NCI-H460 (cell line): ENCODE results near the gene UBE2E1. TPM values are rescaled to one million over a fixed set of nuclear protein-coding genes. Genes with fewer than 3 reads are reported as not detected.

ENCODE experiments used
- DNase-seq: peaks from one replicate; pipeline ENCODE4 v3.0.0-alpha.2; 2016; ENCODE audit warnings: low read depth; ENCODE audit errors: extremely low read depth
- total RNA-seq: library from RNA; depleted of rRNA; stranded (reverse); fragments of >200 nt; shearing (Covaris generic); gene quantifications from 2 replicates; pipeline ENCODE4 v1.2.3, GENCODE V29; 2014

UBE2E1 gene
- total RNA-seq, 1 experiment from 2014 or later: 77.1 TPM

DNA sequence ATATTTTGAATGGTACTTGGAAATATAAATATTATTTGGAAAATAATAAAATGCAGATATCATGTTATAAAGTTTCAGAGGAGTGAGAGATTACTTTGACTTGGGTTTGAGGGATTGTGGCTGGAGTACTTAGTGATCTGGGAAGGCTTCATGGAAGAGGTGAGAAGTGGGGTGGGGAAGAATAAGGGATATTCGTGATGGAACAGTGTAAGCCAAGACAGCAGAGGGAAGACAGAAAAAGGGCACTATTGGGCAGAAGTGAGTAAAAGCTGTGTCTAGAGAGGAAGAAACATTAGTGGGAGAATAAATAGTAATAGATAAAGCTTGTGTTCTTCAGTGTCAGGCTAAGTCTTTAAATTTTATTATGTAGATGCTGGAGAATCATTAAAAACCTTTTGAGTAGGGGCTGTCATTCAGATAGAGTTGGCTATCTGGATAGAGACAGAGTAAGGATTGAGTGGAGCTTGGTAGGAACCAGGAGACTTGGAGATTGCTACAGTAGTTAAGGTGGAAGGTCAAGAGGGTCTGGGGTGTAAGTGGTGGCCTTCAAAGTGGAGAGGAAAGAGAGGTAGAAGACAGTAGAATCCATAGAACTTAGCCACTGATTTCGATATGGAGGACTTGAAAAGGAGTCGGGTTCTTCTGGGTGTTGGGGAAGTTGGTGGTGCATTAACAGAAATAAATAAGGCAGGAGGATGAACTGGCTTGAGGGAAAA is 11.9 kb downstream of the UBE2E1 start:
- DNase-seq: no peak

DNA sequence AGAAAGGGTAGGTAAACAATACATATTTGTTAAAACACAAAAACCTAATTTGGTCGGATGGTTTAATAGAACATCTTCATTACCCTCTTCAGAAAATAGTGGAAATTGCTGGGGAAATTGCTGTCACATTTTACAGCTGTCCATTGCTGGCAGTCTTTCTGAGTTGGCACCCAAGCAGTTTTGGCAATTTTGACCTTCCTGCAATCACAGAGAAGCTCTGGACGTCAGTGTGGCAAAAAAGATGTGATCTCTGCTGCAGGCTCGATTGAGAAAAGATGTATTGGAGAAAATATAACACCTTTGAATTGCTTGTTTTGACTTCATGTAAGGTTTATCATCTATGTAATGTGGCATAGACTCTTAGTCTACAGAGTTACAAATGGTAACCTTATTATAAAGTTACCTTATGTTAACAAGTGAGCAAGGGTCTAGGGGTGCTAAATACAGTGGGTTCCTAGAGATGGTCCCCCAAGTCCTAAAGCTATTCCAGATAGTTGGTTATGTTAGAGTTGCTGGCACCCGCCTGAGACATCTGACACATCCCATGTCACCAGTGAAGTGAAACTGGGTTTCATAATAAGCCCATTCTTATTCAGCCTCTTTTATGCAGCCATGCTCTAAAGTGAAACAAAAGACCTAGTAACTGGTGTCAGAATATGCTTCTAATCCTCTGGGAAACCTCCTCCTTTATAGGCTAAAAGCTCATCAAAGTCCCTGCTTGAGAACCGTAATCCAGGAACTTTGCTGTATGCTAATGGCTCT is 14.0 kb downstream of the UBE2E1 start:
- DNase-seq: no peak

DNA sequence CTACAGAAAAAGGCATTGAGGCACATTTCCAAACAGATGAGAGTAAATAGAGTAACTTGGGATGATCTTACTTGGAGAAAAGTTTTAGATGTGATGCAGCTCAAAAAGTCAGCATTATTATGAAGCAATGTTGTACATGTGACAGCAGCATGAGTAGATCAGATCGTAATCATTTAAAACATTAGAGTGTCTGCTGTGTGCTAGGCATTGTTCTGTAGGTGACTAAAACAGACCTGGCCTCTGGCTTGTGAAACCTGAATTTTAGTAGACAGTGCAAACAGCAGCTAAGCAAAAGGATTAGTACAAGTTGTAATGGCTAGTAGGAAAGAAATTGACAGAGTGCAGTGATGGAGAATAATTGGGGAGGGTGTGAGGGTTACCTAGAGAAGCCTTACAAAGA is 15.1 kb downstream of the UBE2E1 start:
- no peak for DNase-seq

DNA sequence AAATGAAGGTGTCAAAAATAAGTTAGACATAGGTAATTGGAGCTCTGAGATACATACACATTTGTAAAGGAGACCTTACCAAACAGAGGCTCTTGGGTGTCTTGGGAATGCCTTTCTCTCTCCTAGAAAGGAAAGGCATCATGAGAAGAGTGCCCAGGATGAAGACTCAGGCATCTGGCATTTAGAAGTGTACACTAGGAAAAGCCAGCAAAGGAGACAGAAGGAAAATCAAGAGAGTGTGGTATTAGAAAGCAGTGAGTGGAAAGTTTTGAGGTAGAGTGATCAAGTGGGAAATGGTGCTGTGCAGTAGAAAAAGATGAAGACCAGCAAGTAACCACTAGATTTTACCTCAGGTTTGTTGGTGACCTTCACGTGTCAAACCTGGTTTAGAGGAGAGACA is 16.1 kb downstream of the UBE2E1 start:
- no peak for DNase-seq

DNA sequence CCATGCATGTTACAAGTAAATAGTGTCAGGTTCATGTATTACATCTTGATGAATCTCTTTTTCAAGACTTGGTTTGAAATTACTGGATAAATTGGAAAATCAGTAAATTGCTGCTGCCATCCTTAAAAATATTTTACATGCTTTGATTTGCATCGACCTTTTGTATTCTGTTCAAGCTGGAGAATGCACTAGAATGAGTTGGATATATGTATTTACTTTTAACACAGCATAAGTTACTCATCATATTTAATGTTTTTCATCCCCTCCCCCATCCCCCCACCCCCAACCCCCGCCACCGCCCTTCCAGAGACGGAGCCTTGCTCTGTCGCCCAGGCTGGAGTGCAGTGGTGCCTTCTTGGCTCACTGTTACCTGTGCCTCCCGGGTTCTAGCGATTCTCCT is 16.8 kb downstream of the UBE2E1 start:
- DNase-seq: no peak

DNA sequence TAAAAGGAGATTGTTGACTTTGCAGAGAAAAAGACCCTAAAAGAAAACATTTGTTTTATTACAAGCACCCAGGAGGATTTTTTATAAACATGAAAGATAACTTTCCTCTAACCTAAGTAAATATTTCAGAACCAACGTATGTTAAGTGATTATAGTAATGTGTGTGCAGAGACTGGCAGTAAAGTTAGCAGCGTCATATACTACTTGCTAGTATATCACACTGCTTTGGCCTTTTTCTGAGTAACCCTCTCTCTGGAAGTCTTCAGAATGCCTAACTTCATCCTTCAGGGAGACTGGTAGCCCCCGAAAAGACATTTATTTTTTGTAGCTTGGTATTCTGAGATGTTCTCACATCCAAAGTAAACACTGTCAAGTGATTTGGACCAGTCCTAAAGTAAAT is 17.9 kb downstream of the UBE2E1 start:
- DNase-seq: no peak

DNA sequence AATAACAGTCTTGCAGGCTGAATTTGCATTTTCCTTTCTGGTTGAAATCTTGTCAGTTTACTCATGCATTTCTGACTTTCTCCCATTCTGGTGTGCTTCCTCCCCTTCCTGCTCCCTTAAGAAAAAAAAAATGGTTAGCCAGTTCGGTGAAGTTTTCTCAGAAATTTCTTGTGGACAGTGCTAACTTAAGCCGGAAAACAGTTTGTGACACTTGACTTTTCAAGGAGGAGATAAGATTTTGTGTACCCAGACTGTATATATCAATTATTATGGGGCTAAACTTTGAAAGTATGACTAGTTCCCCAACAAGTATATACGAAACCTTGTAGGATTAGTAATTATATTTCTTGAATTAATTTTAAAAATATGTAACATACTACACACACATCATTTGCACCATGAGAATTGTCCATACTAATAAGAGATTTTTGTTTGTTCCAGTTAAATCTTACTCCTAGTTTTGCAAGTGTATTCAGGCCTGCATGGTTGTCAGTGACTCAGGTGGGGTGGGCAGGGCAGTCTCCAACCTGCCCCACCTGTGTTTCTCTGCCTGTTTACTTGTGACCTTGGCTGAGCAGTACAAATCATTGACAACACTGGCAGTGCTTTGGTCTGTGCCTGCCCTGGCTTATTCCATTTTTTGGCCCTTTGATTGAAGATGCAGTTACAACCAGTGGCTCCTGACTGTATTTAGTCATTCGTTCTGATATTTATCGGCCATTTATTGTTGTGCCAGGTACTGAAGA is 19.1 kb downstream of the UBE2E1 start:
- DNase-seq: no peak

DNA sequence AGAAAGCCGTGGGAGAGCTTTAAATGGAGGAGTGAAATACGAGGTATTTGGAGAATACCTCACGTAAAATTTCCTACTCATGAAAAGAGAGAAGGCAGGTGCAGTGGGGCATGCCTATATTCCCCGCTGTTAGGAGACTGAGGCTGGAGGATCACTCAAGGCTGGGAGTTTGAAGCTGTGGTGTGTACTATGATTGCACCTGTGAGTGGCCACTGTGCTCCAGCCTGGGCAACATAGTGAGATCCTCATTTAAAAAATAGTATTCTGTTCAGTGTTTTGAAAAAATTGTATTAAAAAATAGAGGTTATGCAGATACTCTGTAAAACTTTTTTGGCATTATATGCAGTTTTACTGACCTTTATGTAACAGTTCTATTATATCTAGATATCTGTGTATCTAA is 20.0 kb downstream of the UBE2E1 start:
- no peak for DNase-seq

DNA sequence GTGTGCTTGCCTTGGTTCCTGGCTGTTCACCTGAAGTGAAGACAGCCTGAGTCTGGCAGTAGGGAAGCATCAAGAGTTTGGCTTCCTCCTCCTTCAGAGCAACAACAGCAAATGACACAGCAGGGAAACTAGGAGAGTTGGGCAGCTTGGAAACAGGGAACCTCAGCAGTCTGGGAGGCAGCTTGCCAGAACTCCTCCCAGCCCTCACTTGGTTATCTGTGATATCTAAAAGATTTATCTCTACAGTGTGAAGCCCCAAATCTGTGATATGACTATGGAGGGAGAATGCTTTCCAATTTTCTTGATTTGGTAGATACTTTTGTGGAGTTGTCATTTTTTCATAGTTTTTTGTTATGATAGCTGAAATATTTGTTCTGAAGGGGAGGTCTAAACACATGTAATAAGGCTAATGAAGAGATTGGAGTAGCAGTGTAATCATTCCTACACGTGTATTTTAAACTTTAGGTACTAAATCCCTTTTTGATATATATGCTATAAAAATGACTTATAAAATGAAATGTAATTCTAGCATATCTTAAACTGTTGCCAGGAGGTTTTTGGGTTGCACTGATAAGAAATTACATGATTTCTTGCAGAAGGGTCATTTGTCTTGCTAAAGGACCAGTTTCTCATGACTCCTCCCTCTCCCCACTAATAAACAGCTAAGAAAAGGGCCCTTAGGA is 20.8 kb downstream of the UBE2E1 start:
- no peak for DNase-seq

DNA sequence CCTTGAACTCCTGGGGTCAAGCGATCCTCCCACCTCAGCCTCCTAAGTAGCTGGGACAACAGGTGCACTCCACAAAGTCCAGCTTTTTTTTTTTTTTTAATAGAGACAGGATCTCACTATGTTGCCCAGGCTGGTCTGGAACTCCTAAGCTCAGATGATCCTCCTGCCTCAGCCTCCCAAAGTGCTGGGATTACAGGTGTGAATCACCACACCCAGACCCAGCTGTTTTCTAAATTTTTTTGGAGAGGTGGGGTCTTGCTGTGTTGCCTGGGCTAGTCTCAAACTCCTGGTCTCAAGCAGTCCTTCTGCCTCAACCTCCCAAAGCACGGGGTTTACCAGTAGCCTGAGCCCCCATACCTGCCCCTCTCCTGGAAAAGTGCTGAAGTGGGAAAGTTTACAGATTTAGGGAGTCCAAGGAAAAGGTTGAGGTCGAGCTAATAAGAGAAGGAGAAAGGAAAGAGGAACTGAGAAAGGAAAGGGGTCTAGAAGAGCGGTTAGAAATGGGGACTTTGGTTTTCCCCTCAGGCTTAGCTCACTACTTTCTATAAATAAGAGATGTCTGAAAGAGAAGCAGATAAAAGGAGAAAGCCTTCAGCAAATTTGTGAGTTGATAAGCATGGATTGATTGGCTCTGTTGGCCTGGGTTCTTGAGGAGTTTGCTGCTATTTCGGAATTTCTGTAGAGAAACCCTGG is 23.6 kb downstream of the UBE2E1 start:
- DNase-seq: no peak

DNA sequence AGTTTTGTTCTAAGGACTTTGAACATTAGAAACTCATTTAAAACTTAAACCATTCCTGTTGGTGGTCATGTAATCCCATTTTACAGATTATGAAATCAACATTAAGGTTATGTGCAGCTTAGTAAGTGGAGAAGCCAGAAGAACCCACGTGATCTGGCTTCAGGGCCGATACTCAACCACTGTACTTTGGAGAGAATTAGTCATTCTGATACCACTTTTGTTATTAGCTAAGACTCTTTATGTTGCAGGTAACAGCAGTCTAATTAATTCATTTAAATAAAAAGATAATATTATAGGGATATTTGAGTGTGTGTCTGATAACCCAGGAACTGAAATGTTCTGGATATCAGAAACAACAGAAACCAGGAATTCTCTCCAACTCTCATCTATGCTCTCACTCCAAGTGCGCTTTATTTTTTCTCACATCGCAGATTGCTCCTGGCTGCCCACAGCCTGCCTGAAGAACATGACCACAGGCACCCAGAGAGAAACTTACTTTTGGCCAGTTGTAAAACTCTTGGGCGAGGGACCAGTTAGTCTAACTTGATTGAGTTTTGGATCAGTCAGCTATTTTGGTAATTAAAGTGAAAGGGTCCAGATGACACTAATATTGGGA is 25.2 kb downstream of the UBE2E1 start:
- no peak for DNase-seq

DNA sequence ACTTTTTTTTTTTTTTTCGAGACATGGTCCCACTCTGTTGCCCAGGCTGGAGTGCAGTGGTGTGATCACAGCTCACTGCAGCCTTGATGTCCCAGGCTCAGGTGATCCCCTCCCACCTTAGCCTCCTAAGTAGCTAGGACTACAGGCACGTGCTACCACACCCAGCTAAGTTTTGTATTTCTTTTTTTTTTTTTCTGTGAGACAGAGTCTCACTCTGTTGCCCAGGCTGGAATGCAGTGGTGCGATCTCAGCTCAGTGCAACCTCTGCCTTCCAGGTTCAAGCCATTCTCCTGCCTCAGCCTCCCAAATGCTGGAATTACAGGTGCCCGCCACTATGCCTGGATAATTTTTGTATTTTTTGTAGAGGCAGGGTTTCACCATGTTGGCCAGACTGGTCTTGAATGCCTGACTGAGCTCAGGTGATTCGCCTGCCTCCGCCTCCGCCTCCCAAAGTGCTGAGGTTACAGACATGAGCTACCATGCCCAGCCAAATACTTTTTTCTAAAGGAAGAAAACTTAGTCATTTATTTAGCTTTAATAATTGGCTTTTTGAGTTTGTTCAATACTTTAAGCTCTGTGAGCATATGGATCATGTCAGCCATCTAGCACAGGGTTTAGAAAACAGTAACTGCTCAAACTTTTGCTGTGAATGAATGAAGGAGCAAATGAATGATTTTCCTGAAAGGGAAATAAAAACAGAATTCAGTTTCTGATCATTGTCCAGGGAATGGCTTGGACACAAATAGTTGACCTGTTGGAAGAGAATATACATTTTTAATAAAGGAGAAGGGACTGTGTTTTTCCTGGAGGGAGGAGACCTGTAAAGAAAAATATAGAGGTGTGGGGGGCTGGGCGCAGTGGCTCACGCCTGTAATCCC is 26.0 kb downstream of the UBE2E1 start:
- DNase-seq: no peak

DNA sequence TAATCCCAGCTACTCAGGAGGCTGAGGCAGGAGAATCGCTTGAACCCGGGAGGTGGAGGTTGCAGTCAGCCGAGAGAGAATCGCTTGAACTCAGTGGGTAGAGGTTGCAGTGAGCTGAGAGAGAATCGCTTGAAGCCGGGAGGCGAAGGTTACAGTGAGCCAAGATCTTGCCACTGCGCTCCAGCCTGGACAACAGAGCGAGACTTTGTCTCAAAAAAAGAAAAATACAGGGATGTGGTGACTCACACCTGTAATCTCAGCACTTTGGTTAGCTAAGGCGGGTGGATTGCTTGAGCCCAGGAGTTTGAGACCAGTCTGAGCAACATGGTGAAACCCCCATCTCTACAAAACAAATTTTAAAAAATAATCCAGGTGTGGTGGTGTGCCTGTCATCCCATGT is 26.8 kb downstream of the UBE2E1 start:
- DNase-seq: no peak

DNA sequence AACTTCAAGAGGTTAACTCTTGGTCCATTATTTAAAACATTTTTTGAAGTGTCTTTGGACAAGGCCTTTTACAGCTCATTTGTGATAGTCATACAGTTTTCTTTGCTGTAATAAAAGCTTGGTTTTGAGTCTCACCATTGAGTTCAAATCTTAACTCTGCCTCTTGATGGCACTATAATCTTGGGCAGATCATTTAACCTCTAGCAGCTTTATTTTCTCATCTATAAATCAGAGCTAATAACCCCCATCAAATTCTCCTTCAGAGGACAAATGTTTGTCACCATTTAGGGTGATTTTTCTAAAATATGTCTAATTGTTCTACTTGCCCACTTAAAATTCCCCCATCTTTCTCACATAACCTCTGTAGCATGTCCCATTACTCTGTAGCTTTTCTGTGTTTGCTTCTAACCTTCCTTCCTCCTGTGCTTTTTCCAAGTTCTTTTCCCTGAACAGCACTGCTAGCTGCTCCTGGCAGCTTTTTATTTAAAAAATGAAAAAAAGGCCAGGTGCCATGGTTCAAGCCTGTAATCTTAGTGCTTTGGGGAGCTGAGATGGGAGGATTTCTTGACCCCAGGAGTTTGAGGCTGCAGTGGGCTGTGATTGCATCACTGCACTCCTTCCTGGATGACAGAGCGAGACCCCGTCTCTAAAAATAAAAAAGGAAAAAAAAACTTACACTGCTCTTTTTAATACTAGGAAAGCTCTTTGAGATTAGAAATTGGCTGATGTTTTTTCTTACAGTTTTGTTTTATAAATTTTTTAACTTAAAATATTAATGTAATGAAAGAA is 28.5 kb downstream of the UBE2E1 start:
- DNase-seq: no peak

DNA sequence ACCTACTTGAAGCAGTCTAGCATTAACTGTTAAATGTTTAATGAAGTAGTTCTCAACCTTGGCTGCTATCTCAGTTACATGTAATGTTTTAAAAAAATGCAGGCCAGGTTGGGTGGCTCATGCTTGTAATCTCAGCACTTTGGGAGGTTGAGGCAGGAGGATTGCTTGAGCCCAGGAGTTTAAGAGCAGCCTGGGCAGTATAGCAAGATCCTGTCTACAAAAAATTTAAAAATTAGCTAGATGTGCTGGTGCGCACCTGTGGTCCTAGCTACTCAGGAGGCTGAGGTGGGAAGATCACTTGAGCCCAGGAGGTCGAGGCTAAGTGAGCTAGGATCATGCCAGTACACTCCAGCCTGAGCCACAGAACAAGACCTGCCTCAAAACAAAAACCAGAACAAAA is 29.3 kb downstream of the UBE2E1 start:
- no peak for DNase-seq

DNA sequence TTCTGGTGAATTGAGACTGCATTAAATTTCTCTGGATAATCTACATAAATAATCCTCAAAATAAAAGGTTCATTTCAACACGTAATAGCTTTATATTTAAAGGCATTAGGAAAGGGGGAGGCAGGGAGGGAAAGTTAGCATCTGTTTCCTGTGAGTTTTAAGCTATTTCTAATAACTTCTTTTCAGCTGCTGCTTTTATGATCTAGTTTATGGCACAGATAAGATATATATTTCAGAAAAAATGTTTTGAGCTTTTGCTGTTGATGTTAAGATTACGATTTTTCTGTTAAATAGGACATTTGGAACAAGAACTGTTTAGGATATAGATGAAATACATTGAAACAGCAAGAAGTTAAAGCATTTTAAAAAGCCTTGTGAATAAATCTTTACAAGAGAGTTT is 30.0 kb downstream of the UBE2E1 start:
- DNase-seq: no peak

DNA sequence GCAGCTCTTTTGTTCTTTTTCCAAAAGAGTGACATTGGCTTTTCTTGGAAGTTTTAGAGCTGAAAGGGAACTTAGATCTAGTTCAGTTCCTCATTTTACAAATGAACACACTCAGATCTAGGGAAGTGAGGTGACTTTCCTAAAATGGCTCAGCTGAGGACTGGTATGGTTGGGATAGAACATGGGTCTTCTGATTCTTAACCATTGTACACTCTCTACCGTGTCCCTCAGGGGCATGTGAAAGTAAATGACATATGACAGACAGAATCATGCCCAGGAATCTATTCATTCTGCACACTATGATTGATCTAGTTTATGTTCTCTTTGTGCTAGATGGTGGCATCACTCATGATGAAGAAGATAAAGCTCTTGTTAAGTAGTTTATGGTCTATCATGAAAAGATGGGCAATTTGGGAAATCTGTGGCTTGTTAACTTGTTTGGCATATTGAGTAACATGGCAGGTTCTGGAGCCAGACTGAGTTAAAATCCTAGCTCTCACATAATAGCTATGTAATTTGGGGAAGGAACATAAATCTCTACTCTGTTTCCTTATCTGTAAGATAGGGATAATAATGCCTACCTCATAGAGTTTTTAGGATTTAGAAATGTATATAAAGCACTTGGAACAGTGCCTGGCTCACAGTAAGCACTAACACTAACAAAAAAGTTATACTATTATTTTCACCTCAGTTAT is 30.9 kb downstream of the UBE2E1 start:
- no peak for DNase-seq

DNA sequence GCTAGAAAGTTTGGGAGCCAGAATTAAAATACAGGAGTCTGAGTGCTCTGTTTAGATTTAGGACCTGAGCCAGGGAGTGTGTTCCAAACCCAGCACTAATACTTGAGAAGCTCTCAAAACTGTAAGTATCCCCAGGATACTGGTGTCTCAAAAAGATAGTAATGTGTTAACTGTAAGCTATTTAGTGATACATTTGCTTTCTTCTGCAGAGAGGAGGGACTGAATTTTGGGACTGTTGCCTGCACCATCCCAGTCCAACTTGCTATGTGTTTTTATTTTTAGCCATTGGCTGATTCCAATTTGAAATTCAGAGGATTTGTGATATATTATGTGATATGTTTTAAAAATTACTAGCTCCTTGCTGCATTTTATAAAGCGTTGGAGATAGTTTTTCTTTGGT is 31.5 kb downstream of the UBE2E1 start:
- no peak for DNase-seq
